PC-9 (cell line): Measurements from ENCODE around the gene CAPRIN1.

Source experiments
- EZH2 ChIP-seq: fragments of 200-600 bp; sonication (generic); IDR thresholded peaks from 2 replicates; pipeline ENCODE4 v1.8.0; 2017; ENCODE audit warnings: antibody characterized with exemption, low read depth
- TF ChIP-seq, protein P1 (sequence below): fragments of 200-600 bp; sonication (generic); conservative IDR thresholded peaks from 2 replicates; pipeline ENCODE4 v1.6.1; 2017; ENCODE audit warnings: mixed run types, antibody characterized with exemption, mild to moderate bottlenecking, moderate library complexity

DNA sequence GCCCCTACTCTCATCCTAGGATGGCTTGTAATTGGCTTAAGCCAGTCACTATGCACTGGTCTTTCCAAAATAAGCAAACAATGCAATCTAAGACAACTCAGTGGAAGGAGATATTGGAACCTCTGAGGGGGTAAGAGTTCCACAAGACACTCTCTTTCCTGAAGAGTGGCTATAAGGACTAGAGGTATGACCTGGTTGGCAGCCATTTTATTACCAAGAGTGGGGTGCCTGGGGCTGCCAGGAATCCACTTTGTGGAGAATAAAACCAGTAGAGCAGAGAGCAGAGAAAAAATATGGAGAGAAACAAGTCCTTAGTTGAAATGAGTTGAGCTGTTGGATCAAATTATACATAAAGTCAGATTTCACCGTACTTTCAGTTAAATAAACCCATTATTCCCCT lies 38.8 kb upstream of the CAPRIN1 start:
- TF ChIP-seq, protein P1, sequence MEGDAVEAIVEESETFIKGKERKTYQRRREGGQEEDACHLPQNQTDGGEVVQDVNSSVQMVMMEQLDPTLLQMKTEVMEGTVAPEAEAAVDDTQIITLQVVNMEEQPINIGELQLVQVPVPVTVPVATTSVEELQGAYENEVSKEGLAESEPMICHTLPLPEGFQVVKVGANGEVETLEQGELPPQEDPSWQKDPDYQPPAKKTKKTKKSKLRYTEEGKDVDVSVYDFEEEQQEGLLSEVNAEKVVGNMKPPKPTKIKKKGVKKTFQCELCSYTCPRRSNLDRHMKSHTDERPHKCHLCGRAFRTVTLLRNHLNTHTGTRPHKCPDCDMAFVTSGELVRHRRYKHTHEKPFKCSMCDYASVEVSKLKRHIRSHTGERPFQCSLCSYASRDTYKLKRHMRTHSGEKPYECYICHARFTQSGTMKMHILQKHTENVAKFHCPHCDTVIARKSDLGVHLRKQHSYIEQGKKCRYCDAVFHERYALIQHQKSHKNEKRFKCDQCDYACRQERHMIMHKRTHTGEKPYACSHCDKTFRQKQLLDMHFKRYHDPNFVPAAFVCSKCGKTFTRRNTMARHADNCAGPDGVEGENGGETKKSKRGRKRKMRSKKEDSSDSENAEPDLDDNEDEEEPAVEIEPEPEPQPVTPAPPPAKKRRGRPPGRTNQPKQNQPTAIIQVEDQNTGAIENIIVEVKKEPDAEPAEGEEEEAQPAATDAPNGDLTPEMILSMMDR: no peak
- TF ChIP-seq EZH2: no peak
